Mesenteric fat pad (tissue), 1 donor: ENCODE measurements around the gene DOK1. TPM values are rescaled to one million over a fixed set of nuclear protein-coding genes. Genes with fewer than 3 reads are reported as not detected.

Experiments
- DNase-seq: peaks from one replicate; pipeline ENCODE4 v3.0.0-alpha.2; 2020; ENCODE audit warnings: low spot score
- total RNA-seq: library from RNA; stranded (reverse); fragmentation: NEBNext Ultra II Directional; extraction: Animal tissue kit (Norgen Biotek cat#: 25700); gene quantifications from one replicate; pipeline ENCODE4 v1.2.1, GENCODE V29; 2021
- donor health status: DM: yes; HTN: yes; CAD: no.

The DOK1 gene
- total RNA-seq, 1 donor from 2014 or later: 38.2 TPM

DNA sequence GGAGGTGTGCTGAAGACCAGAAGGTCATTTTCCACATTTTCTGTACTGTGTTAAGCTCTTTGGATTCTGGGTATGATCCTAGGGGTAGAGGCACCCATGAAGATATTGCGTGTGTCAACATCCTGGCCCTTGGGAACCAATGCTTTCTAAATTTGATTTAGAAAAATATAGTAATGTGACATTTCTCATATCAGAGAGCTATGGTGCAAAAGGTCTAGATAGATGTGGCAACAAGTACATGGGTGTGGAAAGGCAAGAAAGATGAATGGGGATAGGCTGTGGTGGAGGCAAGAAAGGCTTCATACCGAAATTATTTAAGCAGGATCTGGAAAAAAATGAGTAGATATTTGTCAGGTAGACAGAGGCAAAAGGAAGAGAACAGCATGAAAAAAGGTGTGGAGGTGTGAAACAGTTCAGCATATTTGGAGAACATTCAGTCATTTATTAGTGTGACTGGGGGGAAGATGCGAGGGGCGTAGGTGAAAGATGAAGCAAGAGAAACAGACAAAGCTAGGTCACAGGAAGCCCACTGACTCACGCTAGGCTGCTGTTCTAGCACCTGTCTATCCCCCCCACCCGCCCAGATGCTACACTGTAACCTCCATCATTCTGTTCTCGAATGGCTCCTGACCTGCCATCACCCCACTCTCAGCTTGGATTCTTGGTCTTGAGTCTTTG lies 11.7 kb downstream of the DOK1 start:
- DNase-seq: no peak

DNA sequence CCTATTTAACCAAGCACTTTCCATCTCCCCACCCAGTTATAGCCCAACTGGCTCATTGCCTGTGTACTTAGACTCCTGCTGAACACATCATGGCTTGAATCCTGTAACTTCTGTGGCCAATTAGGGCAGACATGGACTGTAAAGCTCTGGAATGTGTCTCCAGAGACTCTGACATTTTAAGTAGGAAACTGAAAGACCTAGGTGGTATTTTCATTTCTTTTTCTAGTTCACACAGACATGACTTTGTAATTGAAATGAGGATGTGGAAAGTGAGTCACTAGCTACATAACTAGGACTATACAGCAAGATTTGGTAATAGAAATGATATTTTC lies 12.2 kb downstream of the DOK1 start:
- DNase-seq: no peak

DNA sequence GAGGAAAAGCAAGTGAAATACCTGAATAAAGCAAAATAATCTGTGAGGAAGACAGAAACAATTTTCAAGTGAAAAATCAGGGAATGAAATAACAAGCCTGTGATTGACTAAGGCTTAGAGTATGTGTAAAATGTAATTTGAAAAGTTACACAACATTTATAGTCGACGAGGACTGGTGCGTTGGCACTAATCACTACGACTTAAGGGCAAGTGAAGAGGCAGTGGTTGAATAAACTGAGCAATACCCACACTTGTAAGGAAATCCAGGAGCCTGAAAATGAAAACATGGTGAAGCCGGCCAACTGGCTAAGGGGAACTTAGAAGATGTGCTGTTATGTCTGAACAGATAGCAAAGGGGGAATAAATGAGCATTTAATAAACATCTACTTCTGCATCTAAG lies 13.4 kb downstream of the DOK1 start:
- no peak for DNase-seq

DNA sequence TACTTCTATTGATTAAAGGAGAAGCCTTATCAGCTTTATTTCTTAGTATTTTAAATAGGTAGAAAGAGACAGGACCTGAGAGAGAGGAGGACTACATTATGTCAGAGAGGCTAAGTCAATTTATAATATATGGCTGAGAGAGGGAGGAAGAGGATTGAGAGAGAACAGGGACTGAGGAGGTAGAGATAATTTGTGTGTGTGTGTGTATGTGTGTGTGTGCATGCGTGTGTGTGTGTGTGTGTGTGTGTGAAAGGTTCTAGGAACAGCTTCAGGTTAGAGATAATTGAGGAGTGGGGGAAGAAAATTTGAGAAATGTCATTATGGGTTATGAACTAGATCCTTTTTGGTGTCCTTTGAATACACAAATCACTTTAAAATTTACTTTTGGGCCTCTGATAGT lies 15.2 kb downstream of the DOK1 start:
- no peak for DNase-seq

DNA sequence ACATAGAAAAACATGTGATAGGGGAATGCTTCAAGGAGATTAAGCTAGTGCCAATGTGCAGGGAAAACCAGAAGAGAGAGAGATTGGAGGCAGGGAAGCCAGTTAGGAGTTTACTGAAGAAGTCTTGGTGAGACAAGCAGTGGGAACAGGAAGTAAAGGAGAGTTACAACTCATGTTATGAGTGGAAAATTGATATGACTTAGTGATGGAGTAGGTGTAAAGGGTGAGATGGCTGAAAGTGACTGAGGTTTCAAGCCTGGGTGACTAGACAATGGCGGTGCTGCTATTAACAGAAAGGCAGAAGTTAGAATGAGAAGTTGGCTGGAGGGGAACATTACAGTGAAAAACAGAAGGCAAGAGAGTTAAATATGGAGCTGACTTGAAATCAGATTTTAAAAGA lies 16.5 kb downstream of the DOK1 start:
- DNase-seq: no peak

DNA sequence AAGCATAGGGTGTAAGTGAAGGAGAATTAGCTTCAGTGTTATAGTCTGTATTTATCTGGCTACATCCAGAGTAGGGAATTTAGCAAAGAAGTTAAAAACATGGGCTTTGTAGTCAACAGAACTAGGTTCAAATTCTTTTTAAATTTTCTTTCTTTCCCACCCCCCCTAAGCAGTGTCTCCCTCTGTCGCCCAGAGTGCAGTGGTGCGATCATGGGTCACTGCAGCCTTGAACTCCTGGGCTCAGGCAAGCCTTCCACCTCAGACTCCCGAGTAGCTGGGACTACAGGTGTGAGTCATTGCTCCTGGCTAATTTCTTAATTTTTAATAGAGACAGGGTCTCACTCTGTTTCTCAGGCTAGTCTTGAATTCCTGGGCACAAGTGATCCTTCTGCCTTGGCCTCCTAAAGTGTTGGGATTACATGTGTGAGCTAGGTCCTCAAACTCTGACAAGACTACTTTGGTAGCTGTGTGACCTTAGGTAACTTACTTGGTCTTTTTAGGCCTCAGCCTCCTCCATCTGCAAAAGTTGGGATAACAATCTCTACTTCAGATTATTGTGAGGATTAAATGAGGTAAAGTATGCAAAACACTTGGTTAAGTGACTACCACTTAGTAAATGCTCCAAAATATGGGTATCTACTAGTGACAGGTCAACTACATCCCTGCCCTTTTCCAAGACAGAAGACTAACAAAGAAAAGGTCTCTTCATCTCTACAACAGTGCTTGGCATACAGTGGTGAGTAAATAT lies 17.8 kb downstream of the DOK1 start:
- DNase-seq: no peak

DNA sequence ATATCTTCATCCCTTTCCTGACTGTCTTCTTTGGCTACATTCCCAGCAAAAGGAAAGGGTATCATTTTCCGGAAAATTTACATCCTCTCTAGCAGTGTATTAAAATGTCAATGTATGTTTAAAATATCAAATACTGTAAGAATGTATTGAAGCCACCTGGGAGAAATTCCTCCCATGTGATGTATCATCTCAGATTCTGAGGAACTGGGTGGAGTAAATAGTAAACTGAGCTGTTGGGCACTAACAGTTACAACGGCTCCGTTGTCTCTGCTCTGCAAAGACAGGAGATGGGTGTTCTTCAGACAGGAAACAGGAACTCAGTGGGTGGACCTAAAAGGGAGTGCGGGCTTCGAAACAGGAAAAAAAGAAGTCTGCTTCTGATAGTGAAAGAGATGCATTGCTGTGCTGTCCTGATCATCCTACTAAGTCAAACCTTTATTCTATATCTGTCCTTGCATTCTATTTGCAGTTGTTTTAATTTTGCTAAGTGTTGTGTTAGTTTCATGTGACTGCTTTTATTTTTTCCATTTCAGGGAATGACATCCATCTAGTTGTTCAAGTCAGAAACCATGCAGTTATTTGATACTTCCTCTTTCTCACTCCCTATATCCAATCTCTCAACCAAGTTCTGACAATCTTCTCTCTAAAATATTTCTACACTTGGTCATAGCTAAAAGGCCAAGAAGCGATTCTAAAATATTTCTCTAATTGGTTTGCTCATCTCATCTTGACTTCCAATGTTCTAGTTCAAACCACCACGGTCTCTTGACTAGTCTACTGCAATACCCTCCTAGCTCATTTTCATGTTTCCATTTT lies 19.4 kb downstream of the DOK1 start:
- no peak for DNase-seq

DNA sequence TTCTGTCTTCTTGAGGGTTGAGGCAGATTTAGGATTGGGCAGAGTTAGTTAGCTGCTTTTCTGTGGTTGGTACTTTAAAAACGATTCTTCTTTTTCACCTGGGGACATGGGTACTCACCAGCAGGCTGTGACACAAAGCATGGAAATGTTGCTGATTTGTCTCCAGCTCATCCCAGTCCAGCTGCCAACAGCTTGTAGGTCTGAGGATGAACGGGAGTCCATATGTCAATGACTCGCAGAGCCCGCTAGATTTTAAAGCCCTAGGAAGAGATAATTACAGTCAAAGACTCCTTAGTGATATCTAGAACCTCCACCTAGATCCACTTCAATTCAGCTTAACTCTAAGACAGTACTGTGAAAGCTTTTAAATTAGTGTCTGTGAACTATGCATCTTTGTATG lies 20.8 kb downstream of the DOK1 start:
- DNase-seq: no peak

DNA sequence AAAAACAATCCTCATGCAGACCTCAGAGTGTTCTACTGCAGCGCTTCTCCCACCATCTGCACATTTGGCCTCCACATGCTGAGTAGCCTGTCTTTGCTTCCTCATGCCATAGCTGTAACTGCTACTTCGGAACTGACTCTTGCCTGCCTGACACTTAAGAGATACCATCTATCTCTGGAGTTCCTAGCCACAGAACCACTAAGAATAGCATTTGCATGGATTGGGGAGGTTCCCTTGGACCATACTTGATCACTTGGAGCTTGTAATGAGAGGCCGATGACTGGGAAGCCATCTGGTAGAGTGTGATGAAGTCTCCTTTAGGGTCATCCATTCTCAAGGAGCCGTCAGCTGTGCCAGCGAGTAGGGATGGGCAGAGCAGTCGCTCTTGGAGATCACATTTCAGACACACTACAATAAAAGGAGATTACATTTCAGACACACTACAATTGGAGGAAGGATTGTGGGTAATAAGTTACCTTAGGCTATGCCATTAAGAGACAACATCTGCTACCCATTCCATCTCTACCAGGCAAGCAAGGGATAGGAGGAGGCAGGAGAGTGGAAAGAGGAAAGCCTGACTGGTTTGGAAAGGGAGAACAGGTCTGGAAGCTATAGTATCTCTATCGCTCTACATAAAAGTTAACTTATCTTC lies 21.8 kb downstream of the DOK1 start:
- no peak for DNase-seq

DNA sequence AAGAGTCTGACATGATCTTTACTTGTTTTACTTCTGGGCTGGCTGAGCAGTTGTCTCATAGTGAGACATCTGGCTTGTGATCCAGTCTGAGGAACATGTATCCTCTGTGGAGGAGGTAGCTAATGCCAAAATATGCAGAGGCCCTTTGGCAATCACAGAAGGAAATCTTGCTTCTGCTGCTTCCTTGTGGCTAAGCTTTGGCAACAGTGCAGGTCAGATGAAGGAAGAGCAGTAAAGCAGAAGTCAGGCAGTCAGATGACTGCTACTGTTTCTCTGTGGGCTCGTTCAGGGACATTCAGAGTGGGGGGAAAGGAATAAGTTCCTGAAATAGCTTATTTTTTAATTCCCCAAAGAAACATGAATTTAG lies 22.3 kb downstream of the DOK1 start:
- DNase-seq: no peak

DNA sequence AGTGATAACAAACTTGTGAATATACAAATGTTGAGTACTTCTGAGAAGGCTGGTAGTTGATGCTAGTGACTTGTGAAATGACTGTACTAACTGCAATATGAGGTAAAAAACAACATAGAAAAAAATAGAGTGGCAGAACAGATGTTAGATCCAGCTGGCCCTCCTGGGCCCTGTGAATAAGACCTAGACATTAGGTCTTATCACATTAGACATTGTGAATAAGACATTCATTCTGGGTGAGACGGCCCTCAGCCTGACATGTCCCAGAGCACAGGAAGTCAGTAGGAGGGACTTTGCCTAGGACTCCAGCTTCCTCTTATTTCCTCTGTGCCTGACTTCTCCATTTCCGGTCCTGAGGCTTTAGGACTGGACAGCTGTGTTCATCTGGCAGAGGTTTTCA lies 22.9 kb downstream of the DOK1 start:
- no peak for DNase-seq

DNA sequence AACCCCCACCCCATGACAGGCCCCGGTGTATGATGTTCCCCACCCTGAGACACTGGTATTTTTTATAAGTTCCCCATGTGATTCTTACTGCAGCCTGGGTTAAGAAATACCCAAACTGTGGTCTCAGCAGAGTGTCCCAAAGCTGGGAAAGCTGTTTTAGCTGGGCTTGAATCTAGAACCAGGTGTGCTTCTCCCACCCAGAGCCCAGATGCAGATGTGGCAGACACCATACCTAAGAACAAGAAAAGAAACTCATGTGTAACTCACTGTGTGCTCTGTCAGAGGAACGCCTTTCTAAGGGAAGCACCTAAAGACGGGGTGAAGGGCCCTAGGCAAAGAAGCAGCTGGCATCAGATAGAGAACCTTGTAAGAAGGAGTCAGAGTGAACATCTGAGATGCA lies 23.9 kb downstream of the DOK1 start:
- no peak for DNase-seq

DNA sequence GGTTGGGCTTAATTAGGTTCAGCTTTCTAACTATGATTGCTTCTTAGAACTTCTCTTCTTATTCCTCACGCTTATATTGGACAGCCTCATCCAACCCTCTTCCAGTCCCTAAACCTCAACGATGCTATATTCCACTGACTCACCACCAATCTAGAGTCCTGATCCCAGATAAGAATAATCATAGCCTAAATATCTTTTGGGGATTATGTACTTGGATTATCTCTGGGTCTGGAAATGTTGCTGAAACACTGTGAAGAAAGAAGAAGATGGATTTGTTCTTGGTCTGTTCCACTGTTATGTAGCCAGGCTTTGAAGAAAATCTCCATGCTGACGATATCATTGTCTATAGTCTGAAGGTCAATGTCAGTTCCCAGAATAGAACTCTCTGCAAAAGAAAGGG lies 26.9 kb downstream of the DOK1 start:
- no peak for DNase-seq

DNA sequence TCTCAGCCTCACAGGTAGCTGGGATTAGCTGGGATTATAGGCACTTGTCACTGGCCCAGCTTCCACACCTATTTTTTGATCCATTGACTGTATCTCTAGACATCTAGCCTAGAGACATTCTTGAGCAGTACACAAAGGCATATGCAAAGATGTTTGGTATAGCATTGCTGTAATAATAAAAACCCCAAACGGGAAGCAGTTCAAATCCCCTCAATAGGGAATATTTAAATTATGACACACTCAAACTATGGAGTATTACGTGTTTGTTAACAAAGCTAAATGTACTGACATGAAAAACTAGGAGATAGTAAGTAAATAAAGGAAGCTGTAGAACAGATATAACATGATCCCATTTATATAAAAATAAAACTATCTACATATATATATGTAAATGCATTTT lies 27.7 kb downstream of the DOK1 start:
- no peak for DNase-seq

DNA sequence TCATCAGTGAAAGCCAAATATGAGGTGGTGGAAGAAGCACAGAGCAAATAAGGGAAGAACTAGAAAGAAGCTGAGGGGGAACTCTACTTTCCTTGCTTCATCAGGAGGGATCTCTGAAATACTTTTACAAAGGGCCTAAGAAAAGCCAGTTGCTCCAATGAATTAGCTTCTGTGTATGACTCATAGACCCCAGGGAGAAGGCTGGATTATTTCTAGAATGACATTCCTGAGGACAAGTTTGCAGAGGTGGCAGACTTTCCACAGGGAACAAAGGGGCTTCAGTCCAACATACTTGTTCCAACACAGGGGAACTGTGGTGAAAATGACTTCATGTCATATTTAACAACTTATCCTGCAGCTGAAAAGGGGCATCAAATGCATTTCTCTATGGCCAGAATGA lies 29.0 kb downstream of the DOK1 start:
- no peak for DNase-seq

DNA sequence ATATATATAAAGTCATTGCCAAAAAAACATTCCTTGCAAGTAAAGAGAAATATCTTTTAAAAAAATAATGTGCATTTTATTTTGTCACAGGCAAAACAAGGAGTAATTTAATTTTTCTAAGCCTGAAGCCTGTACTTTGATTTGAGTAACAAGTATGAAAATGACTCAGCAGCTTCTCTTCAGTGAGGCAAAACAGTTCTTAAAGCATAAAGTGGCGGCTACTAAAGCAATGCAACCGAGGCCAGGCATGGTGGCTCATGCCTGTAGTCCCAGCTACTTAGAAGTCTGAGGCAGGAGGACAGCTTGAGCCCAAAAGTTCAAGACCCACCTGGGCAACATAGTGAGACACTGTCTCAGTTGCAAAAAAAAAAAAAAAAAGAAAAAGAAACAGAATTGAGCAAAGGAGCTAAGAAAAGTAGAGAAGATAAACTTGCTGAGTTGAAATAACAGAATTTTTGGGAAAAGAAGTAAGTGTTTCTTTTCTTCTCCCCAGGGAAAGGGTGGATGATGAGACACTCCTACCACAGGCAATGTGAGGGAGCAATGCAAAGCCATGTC lies 29.6 kb downstream of the DOK1 start:
- no peak for DNase-seq

DNA sequence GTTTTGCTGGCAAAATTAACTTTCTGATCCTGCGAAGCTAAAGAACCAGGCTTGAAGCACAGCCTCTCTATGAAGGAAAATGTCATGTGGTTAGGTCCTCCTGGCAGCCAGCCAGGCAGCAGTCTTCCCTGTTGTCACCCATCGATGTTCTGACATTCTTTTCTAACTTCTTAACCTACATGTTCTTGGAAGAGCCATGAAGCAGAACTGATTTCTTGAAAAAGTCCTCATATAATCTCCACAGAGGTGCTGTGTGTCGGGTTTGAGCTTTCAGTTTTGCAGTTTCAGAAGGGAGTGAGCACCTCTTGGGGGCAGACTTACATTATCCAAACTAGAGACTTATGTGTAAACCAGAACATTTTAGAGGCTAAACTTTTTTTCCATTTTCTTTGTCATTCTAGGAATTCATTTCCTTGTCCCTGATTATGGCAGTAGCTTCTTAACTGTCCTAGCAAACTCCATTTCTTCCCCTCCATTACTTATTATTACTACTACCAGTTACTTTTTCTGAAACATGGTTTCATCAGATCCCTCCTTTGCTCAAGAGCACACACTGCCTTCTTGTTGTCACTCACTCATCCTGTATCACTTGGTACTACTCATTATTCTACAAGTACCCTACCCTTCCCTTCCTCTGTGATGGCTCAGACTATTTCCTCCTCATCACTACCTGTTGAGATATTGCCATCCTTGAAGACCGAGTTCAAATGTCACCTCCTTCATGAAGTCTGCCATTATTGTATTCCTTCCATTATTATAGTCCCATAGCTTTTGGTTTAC lies 31.1 kb downstream of the DOK1 start:
- DNase-seq: no peak

DNA sequence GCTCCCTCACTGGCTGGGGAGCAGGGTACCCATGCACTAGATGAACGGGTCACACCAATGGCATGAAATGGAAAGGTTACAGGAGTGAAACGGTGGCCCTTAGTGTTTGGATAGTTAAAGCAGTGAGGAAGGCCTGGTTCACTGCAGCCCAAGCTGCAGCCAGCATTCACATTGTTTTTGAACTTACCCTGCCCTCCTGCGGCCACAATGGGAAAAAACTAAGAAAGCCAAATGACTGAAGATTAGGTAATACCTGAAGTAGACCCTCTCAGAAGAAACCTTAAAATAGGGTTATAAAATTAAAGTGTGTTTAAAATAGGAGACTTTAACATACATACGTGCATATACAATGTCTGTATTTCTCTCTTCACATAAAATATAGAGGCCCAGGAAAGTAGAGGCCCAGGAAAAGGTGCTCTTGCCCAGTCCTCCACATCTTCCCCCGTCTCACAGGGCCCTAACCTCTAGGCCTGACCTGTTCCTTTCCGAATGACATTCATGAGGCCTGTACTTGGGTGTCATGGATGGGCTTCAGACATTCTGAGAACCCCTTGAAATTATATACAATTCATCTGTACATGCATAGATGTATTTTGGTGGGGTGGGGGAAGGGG lies 33.3 kb downstream of the DOK1 start:
- no peak for DNase-seq

DNA sequence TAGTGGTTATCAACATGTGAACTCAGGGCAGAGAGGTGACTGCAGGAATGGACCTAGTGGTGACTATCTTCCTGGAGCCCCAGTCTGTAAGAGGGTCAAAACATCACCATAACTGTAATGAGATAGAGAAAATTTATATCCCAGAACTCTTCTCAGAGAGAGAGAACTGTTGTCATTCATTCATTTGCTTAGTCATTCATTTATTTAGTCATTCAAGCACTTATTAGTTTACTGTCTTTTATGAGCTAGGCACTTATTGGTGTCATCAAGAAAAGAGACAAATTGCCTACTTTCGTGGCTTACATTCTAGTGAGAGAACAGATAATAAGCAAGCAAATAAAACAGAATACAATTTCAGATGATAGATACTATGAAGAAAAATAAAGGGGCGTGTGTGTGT lies 34.1 kb downstream of the DOK1 start:
- no peak for DNase-seq
